ENCODE data around the gene PCDH19.
"Not testable (repeated sequence)": the region's sequence is repeated elsewhere in the genome, so short reads cannot be mapped to it uniquely, and the experiment has no call there.

PCDH19 gene

GRCh38 chrX:100409610-100410590 lies at the start of gene PCDH19:
Gene PCDH19, minus strand, starts transcription at chrX:100410273. Its CDS starts 1,676 bp downstream, at chrX:100408597.
- DNase-seq = peak; percentile 32

GRCh38 chrX:100449696-100450608 lies 39.9 kb upstream of the PCDH19 start:
- DNase-seq = no peak

GRCh38 chrX:100447655-100448397 lies 37.8 kb upstream of the PCDH19 start:
- DNase-seq = no peak

- DNase-seq = no peak
Measured at GRCh38 chrX:100445593-100445992, 35.5 kb upstream of the PCDH19 start.

- DNase-seq = not testable (repeated sequence)
Measured at GRCh38 chrX:100441321-100441720, 31.2 kb upstream of the PCDH19 start.

GRCh38 chrX:100440006-100440405 lies 29.9 kb upstream of the PCDH19 start:
- no peak for DNase-seq

GRCh38 chrX:100435726-100436125 lies 25.7 kb upstream of the PCDH19 start:
- DNase-seq = no peak

- no peak for DNase-seq
Measured at GRCh38 chrX:100424012-100424411, 13.9 kb upstream of the PCDH19 start.

GRCh38 chrX:100418556-100418955 lies 8.5 kb upstream of the PCDH19 start:
- no peak for DNase-seq

GRCh38 chrX:100417681-100418080 lies 7.6 kb upstream of the PCDH19 start:
- no peak for DNase-seq

- peak; percentile 30 for DNase-seq
Measured at GRCh38 chrX:100413229-100413628, 3.2 kb upstream of the PCDH19 start.

- no peak for DNase-seq
Measured at GRCh38 chrX:100411802-100412715, 2.0 kb upstream of the PCDH19 start.

- no peak for DNase-seq
Measured at GRCh38 chrX:100410901-100411801, 1.1 kb upstream of the PCDH19 start.

- DNase-seq = no peak
Measured at GRCh38 chrX:100408713-100409609, 1.1 kb downstream of the PCDH19 start.

- no peak for DNase-seq
Measured at GRCh38 chrX:100407784-100408712, 2.0 kb downstream of the PCDH19 start.

GRCh38 chrX:100407147-100407783 lies 2.8 kb downstream of the PCDH19 start:
- no peak for DNase-seq

GRCh38 chrX:100405424-100405823 lies 4.6 kb downstream of the PCDH19 start:
- DNase-seq = no peak

GRCh38 chrX:100404851-100405250 lies 5.2 kb downstream of the PCDH19 start:
- no peak for DNase-seq

All from NCI-H2029 (cell line).